ENCODE data around the gene BIVM. TPM values are rescaled to one million over a fixed set of nuclear protein-coding genes. Genes with fewer than 3 reads are reported as not detected.

Gene BIVM, protein sequence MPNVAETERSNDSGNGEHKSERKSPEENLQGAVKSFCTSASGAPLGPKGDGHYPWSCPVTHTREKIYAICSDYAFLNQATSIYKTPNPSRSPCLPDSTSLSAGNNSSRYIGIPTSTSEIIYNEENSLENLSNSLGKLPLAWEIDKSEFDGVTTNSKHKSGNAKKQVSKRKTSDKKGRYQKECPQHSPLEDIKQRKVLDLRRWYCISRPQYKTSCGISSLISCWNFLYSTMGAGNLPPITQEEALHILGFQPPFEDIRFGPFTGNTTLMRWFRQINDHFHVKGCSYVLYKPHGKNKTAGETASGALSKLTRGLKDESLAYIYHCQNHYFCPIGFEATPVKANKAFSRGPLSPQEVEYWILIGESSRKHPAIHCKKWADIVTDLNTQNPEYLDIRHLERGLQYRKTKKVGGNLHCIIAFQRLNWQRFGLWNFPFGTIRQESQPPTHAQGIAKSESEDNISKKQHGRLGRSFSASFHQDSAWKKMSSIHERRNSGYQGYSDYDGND
- 10 to 100 TPM in 1 of 4 donors, 1 to 10 TPM in 3; 5.4 to 16.0 (median 7.7) TPM for total RNA-seq

DNA sequence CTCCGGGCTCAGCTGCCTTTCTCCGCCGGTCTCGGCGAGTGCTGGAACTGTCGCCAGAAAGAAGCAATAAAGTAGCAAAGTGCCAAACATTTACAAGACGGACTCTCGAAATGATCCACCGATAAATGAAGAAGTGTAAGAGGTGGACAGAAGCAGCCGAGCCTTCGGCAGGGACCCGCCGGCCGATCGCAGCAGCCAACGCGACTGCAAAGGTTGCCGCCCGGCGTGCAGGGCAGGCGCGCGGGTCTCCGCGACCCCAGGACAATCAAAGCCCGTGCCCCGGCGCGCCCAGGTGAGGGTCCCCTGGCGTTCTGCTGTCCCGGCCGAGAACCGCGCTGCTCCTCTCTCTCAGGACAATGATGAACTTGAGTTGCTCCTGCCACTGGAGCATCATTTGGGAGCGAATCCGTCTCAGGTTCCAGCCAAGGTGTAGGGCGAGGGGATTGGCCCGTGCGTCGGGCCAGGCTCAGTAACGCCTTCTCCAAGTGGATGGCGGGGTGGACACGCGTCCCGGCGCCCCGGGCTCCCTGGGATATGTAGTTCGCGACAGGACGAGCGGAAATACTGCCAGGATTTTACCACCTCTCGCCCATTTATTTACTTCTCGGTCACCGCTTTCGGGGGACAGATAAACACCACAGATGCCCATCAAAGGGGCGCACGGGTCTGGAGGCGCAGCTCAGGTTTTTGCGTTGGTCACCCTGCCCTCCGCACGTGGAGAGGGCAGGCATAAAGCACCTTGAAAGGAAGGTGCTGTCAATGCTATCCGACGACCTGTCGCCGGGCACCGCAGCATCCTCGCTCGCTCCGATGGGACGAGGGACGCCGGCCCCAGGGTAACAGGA, at the start of gene BIVM, which contains the start of gene POGLUT2:
Gene BIVM (plus strand): TSS at position 539 of the 845 bp plus-strand sequence. CDS start 8,149 bp downstream, outside the sequence.
Gene POGLUT2 (minus strand): TSS at position 396 of the 845 bp plus-strand sequence. CDS start 306 bp downstream, at position 90.
- TF ChIP-seq, protein P1, sequence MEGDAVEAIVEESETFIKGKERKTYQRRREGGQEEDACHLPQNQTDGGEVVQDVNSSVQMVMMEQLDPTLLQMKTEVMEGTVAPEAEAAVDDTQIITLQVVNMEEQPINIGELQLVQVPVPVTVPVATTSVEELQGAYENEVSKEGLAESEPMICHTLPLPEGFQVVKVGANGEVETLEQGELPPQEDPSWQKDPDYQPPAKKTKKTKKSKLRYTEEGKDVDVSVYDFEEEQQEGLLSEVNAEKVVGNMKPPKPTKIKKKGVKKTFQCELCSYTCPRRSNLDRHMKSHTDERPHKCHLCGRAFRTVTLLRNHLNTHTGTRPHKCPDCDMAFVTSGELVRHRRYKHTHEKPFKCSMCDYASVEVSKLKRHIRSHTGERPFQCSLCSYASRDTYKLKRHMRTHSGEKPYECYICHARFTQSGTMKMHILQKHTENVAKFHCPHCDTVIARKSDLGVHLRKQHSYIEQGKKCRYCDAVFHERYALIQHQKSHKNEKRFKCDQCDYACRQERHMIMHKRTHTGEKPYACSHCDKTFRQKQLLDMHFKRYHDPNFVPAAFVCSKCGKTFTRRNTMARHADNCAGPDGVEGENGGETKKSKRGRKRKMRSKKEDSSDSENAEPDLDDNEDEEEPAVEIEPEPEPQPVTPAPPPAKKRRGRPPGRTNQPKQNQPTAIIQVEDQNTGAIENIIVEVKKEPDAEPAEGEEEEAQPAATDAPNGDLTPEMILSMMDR (IDR thresholded peaks at IDR 0.05), result no peak
- TF ChIP-seq POLR2A (IDR thresholded peaks at IDR 0.05), result no peak
- peak within 1 kb of the TSS; percentile 80 for H3K4me3 ChIP-seq (ENCODE audit: low read depth, poor library complexity, severe bottlenecking)
- intact Hi-C loops (cut with DNase I; ENCODE audit: low total_unique reads), result no loop called here
- DNase-seq (ENCODE audit: low spot score in 2 of 2), result peak; percentile 89 to 98
- 1% methylated on average over 54 to 55 of the region's 72 CpGs for WGBS, 2 donors

DNA sequence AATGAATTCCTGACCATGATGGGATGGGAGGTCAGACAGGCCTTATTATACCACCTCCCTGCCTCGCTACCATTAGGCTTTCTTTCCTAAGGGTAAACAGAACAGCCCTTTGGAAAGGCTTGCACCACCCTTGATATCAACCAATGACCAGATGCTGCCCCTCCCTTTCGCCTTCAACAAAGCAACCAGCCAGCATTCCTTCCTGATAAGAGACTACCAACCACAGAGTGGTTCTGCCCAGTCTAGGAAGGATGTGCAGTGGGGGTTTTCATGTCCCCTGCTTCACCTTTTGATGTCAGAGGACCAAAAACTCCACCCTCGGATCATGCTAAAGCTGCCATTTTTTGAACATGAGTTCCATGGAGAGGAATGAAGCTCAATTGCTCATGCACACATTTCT, 47.0 kb upstream of the BIVM start:
- DNase-seq (ENCODE audit: low spot score in 2 of 2), result no peak
- 90 to 95% methylated on average over 3 of the region's 3 CpGs for whole genome bisulfite sequencing, 2 donors
- intact Hi-C loops (cut with DNase I; ENCODE audit: low total_unique reads), result no loop called here
- no peak overlapping the region for H3K4me3 ChIP-seq (ENCODE audit: low read depth, poor library complexity, severe bottlenecking)
- no peak for TF ChIP-seq POLR2A (IDR thresholded peaks at IDR 0.05)
- TF ChIP-seq, protein P1 (IDR thresholded peaks at IDR 0.05), result no peak

DNA sequence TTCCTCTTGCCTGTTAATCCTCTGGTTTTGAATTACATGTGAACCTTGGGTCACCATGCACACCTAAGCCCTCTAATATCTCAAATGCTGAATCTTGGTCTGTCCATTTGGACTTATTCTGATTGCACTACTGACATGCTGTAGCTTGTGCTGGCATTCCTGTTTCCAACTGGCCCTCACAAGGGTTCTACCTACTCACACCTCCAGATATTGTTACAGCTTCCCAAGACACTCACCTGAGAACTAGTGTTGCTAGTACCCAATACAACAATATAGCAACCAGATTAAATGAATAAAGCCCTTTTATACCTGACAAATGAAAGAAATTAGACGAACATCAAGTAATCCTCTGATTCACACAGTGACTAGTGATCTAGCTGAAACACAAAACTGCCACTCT, 41.9 kb upstream of the BIVM start:
- intact Hi-C loops (cut with DNase I; ENCODE audit: low total_unique reads), result no loop called here
- 76 to 93% methylated on average over 1 of the region's 1 CpG for WGBS, 2 donors
- DNase-seq (ENCODE audit: low spot score in 2 of 2), result no peak
- no peak for TF ChIP-seq POLR2A (IDR thresholded peaks at IDR 0.05)
- TF ChIP-seq, protein P1 (IDR thresholded peaks at IDR 0.05), result no peak
- no peak overlapping the region for H3K4me3 ChIP-seq (ENCODE audit: low read depth, poor library complexity, severe bottlenecking)

DNA sequence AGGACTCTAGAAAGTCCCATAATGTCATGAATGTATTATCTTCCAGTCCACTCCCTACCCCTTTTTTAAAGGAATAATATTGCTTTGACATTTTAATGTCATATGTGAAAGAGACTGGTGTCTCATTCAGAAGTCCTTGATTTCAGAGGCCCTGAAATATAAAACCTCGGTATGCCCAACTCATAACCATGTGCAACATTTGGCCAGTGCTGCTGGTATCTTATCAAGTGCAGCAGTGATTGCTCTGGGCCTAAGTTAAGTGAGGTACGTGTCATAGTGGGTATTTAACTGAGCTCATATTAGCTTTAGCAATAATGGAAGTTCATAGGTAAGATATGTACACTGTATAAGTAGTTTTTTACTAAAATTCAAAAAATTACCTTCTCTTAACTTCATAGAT, 40.1 kb upstream of the BIVM start:
- H3K4me3 ChIP-seq (ENCODE audit: low read depth, poor library complexity, severe bottlenecking), result no peak overlapping the region
- intact Hi-C loops (cut with DNase I; ENCODE audit: low total_unique reads), result no loop called here
- whole genome bisulfite sequencing, 2 donors, result 93 to 96% methylated on average over 2 of the region's 2 CpGs
- DNase-seq (ENCODE audit: low spot score in 2 of 2), result no peak
- no peak for TF ChIP-seq POLR2A (IDR thresholded peaks at IDR 0.05)
- TF ChIP-seq, protein P1 (IDR thresholded peaks at IDR 0.05), result no peak

DNA sequence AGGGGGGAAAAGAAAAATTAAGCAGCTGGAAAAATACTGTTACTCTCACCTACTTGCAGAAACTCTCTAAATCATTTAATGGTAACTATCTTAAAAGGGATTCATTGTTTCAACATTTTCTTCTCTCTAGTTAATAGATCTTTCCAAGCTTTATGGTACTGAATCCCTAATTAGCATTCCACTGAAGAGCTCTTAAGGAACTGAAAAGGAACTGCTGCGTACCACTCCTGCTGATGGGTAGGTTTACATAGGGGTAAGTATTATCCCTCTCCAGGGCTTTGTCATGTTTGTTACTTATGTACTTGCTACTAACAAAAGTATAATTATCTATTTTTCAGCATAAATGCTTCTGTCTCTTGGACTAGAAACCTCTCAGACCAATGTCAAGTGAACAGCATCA, 37.8 kb upstream of the BIVM start:
- 78 to 96% methylated on average over 1 of the region's 1 CpG for whole genome bisulfite sequencing, 2 donors
- intact Hi-C loops (cut with DNase I; ENCODE audit: low total_unique reads), result no loop called here
- no peak for DNase-seq (ENCODE audit: low spot score in 2 of 2)
- H3K4me3 ChIP-seq (ENCODE audit: low read depth, poor library complexity, severe bottlenecking), result no peak overlapping the region
- no peak for TF ChIP-seq POLR2A (IDR thresholded peaks at IDR 0.05)
- TF ChIP-seq, protein P1 (IDR thresholded peaks at IDR 0.05), result no peak
